ENCODE data around the gene OR2T8.

Gene OR2T8
- long read RNA-seq, donor 1, result 0 reads
- long read RNA-seq, donor 2, result 0 reads
- long read RNA-seq, donor 3, result 0 reads
- long read RNA-seq, donor 4, result 0 reads
- long read RNA-seq, donor 5, result 0 reads
- long read RNA-seq, donor 6, result 0 reads
- long read RNA-seq, donor 7, result 0 reads
- long read RNA-seq, donor 8, result 0 reads

- no peak for DNase-seq
Measured at GRCh38 chr1:247919952-247920351, at the start of gene OR2T8. Gene OR2T8 (plus strand): TSS chr1:247920252. CDS start chr1:247921018, 766 bp downstream.

DNA sequence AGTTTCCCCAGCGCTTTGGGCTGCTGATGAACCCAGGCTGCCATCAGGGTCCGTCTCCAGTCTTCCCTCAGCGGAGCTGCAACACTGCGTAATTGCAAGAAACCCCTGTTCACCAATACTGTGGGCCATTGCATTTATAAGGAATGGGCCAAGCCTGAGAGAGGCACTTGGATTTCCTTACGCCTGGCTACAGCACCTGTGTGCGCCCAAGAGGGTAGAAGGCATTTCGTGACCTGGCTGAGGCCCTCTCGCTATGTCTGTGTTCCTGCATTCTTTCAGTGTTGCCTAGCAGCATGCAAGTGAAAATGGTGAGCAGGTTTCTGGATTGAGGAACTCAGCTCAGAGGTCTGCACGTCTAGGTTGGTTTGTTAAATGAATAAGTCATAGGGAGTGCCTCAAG is 36.7 kb upstream of the OR2T8 start:
- no peak for DNase-seq

DNA sequence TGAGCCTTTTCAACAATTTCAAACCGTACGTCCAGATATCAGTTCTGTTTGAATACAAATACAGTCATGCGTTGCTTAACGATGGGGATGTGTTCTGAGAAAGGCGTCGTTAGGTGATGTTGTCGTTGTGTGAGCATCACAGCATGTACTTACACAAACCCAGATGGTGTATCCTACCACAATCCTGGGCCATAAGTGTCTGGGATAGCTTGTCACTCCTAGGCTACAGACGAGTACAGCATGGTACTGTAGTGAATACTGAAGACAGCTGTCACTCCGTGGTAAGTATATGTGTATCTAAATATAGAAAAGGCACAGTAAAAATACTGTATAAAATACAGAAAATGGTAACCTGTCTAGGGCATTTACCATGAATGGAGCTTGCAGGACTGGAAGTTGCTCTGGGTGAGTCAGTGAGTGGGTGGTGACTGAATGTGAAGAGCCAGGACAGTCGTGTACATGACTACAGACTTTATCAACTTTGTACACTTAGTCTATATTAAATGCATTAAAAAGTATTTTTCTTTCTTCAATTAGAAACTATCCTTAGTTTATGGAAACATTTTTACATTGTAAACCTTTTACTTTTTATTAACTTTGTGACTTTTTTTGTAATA is 35.1 kb upstream of the OR2T8 start:
- DNase-seq, result no peak

DNA sequence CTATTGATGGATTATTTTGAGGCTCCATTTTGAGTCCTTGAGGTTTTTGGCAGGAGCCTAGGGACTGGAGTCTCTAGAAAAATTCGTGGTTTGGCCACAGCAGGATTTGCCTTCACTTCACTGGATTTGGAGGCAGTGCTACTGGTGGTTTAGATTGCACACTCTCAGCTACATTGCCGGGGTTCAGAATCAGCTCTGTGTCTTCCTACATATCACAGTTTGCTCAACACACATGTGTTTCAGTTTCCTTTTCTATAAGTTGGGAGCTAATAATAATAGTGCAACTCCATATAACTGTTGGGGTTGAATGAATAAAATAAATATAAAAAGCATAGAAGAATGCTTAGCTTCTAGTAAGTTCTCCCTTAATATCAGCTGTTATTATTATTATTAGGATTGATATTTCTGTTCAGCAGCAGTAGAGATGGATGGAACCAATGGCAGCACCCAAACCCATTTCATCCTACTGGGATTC is 24.9 kb upstream of the OR2T8 start, which contains the start of gene OR2W3:
TSS of gene OR2W3 (plus strand) at position 425 of the 475 bp plus-strand sequence. CDS start at position 425, 0 bp downstream.
- no peak for DNase-seq

GRCh38 chr1:247895976-247896375 is 24.1 kb upstream of the OR2T8 start:
- DNase-seq, result no peak

GRCh38 chr1:247904122-247904521 is 15.9 kb upstream of the OR2T8 start:
- DNase-seq, result no peak

- no peak for DNase-seq
Measured at GRCh38 chr1:247905181-247905580, 14.9 kb upstream of the OR2T8 start.

DNA sequence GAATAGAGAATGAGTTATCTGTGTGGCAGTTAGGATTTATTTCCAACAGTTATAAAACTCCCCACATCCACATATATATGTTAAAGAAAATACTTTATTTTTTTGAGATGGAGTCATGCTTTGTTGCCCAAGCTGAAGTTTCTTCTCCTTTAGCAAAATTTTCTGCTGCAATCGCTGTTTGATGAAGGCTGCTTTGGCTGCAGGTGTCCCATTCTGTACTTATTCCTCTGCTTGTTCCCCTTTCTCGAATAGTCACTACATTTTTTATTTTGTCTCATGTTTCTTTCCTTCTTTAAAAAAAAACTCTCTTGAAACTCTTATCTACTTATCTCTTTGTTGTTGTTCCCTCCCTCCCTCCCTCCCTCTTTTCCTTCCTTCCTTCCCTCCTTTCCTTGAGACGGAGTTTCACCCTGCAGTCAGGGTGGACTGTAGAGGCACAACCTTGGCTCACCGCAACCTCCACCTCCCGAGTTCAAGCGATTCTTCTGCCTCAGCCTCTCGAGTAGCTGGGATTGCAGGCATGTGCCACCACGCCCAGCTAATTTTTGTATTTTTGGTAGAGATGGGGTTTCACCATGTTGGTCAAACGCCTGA is 14.0 kb upstream of the OR2T8 start:
- DNase-seq, result no peak

DNA sequence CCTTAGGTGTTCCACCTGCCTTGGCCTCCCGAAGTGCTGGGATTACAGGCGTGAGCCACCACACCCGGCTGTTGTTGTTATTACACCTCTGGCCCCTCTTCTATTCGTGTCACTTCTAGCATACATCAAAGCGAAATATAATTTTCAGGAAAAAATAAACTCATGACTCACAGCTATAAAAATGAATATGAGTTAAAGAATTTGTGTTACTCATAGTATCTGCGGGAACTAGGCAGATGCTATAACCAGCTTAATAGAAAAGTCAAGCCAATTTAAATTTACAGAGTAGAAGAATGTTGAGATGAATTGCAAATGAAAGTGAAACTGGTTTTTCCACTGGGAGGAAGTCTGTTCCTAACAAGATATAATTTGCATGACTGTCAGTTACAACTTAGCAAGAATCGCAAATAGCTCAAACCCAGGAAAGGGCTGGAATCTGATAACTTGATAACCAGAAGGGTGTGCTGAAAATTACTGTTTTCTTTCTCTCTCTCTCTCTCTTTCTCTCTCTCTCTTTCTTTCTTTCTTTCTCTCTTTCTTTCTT is 13.5 kb upstream of the OR2T8 start:
- no peak for DNase-seq

DNA sequence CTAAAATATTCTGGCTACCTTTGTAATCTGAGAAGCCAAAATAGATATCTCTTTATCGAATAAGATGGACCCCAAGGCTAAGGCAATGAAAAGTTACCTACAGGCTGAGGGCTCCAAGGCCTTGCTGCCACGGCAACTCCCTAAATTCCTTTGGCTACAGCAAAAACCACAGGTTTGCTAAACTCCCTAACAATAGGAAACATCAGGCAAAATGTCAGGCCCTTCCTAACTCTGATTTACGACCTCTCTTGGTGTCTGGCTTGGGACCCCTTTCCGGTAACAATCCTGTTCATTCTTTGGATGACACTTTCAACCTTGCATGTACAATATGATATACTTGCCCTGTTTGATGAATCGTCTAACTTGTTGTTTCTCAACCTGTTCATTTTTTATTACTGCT is 11.3 kb upstream of the OR2T8 start:
- no peak for DNase-seq

GRCh38 chr1:247913786-247914185 is 6.3 kb upstream of the OR2T8 start:
- DNase-seq, result no peak

- DNase-seq, result no peak
Measured at GRCh38 chr1:247914941-247915662, 5.0 kb upstream of the OR2T8 start.

DNA sequence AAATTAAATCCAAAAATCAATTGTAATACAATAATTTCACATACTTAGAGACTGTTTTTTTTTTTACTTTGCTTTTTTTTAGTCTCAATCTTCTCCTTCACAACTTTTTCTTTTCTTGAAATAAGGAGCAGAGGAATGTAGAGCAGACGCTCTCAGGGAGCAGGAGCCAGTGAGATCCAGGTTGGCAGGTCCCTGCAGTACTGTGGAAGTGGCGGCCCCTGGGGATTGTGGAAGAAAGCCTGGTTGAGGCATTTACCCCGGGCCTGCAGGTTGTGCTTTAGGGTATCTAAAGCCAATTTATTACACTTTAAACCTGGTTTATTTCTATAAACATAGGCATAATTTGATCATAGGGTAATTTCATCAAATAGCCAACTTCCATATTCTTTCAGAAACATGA is 3.9 kb downstream of the OR2T8 start:
- DNase-seq, result no peak

GRCh38 chr1:247924868-247925267 is 4.8 kb downstream of the OR2T8 start, which contains the start of gene OR2AJ1:
Gene OR2AJ1 (plus strand): TSS chr1:247924889. CDS start chr1:247933769, 8,880 bp downstream.
- no peak for DNase-seq

DNA sequence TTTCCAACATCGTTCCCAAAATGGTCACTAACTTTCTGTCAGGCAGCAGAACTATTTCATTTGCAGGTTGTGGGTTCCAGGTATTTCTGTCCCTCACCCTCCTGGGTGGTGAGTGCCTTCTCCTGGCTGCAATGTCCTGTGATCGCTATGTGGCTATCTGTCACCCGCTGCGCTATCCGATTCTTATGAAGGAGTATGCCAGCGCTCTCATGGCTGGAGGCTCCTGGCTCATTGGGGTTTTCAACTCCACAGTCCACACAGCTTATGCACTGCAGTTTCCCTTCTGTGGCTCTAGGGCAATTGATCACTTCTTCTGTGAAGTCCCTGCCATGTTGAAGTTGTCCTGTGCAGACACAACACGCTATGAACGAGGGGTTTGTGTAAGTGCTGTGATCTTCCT is 13.9 kb downstream of the OR2T8 start:
- DNase-seq, result no peak

DNA sequence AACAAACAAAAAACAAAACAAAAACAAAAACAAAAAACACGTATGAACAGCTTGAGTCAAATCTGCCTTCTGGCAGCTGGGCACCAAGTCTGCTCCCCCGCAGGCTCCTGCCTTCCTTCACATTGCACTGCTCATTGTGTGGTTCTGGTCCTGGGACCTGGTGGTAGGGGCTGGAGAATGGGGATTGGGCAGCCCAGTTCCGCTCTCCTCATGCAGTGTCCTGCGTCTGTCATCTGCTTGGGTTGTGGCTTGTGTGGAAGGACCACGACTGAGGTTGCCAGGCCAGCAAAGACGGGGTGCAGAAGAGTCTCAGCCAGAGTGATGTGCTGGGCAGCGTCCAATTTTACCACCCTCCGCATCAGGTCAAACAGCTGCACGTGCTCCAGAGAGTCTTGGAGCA is 15.7 kb downstream of the OR2T8 start:
- no peak for DNase-seq

- no peak for DNase-seq
Measured at GRCh38 chr1:247936415-247936814, 16.4 kb downstream of the OR2T8 start.

- DNase-seq, result peak; percentile 12
Measured at GRCh38 chr1:247936965-247937734, 17.1 kb downstream of the OR2T8 start.

- no peak for DNase-seq
Measured at GRCh38 chr1:247942624-247943023, 22.6 kb downstream of the OR2T8 start.

DNA sequence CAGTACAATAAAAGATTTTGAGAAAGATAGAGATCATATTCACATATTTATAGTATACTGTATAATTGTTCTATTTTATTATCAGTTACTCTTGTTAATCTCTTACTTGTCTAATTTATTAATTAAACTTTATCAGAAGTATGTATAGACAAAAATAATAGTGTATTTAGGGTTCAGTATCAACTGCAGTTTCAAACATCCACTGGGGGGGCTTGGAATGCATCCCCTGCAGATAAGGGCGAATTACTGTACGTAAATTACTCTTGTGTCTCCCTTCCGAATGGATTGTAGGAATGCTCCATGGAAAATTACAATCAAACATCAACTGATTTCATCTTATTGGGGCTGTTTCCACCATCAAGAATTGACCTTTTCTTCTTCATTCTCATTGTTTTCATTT is 28.5 kb downstream of the OR2T8 start, which contains the start of gene OR2L8:
TSS of gene OR2L8 (plus strand) at position 301 of the 400 bp plus-strand sequence. CDS start at position 301, 0 bp downstream.
- DNase-seq, result no peak

DNA sequence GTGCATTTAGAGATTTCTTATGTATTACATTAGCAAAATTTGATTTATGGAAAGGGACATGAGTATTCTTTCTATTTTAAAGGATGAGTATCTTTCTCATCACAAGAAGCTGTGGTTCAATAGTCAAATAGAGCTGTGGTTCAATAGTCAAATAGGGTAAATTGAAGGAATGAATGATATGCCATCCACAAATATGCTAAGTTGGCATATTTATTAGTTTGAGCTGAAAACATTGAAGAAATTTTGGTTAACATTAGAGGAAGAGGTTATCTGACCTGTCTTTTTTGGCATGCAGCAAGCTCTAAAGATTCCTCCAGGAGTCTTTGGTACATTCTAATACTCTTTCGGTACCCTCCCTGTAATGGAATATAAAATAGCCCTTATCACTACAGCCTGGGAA is 33.4 kb downstream of the OR2T8 start:
- DNase-seq, result no peak

DNA sequence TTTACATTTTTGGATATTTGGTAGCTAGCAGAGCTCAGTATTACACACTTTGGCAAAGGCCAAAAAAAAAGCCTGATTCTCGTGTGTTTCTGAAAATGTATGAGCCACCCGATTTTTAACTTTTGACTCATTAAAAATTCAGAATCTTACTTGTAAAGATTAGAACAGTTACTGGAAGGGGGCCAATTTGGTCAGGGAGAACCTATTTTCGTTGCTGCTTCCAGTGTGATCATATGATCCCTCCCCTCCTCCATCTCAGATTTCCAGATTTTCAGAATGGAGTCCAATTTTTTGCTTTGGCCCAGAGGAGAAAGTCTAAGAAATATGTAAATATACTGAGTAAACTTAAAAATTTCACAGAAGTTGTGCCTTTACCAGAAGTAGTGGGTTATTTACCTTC is 41.7 kb downstream of the OR2T8 start:
- no peak for DNase-seq
